Measurements from ENCODE around the gene SPDEF. TPM values are rescaled to one million over a fixed set of nuclear protein-coding genes. Genes with fewer than 3 reads are reported as not detected.

The SPDEF gene
- total and polyA plus RNA-seq, 2 of the 13 experiments (the other 11 are each of a cell fraction or from before 2014, with no cell fraction given): not detected

DNA sequence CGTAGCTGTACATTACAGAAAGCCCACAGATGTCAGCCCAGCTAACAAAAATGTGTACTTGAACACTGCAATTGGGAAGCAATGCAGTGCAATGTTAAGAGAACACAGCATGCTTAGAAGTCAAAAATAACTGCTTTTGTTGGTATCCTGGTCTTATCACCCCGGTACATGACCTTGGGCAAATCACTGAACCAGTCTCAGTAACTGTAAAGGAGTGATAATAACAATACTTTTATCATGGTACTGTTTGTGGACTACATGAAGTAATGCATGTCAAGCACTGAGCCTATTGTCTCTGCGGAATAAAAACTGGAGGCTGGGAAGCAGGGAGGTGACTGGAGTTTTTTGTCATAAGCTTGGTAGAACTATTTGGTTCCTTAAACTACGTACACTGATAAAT, 44.7 kb upstream of the SPDEF start:
- H3K9me3 ChIP-seq (ENCODE audit: low read length): no peaks in the 10 kb centered on the region
- ChIA-PET POLR2A (no interaction called here), CTCF (ENCODE audit: low intra/inter-chr PET ratio, low total read pairs) (no interaction called here)
- no peak overlapping the region for H3K4me2 ChIP-seq (ENCODE audit: low read depth, low read length)
- DNase-seq (ENCODE audit: low spot score) (no peak), ATAC-seq (no peak), FAIRE-seq (no peak)
- no peak overlapping the region for H3K4me3 ChIP-seq (replicated peaks in 1 of 3; ENCODE audit: insufficient read depth in 1 of 3, low read depth in 2 of 3, low read length in 3 of 3)
- H3K27ac ChIP-seq (ENCODE audit: extremely low read length, insufficient read depth, low read length): no peak overlapping the region
- peaks cover 11 to 25% of the 10 kb centered on the region in 2 experiments for H3K36me3 ChIP-seq (replicated peaks in 1 of 2; ENCODE audit: control insufficient read depth in 1 of 2, insufficient read depth in 2 of 2, low read length in 2 of 2)
- in situ Hi-C loops (cut with HindIII; ENCODE audit: extremely low pct_ligation_motif_present, low pct_unique_long_range_greater_than_20kb): loop anchor here (5.0 to 25.0 kb wide), 3 partner anchors 73 to 363 kb away; partner anchors contain the start of genes HMGA1, PACSIN1 and SMIM29
- H2AFZ ChIP-seq (ENCODE audit: low read length): no peak overlapping the region
- no peak overlapping the region for H3K9ac ChIP-seq (ENCODE audit: insufficient read depth, low read depth, low read length)
- intact Hi-C loops (cut with micrococcal nuclease; ENCODE audit: unreplicated experiment): no loop called here
- peaks cover 45% of the 10 kb centered on the region for H4K20me1 ChIP-seq (ENCODE audit: insufficient read depth, low read length)
- no peaks in the 10 kb centered on the region for H3K27me3 ChIP-seq (ENCODE audit: control insufficient read depth in 1 of 2, insufficient read depth in 2 of 2, low read length in 2 of 2)
- 97% methylated on average over 4 of the region's 4 CpGs for WGBS (ENCODE audit: low lambda C conversion rate)
- no TSS peak for BruUV-seq (replicated peaks)
- peaks cover 23% of the 10 kb centered on the region for H3K79me2 ChIP-seq (ENCODE audit: insufficient read depth, low read length)
- TF ChIP-seq, protein P1, sequence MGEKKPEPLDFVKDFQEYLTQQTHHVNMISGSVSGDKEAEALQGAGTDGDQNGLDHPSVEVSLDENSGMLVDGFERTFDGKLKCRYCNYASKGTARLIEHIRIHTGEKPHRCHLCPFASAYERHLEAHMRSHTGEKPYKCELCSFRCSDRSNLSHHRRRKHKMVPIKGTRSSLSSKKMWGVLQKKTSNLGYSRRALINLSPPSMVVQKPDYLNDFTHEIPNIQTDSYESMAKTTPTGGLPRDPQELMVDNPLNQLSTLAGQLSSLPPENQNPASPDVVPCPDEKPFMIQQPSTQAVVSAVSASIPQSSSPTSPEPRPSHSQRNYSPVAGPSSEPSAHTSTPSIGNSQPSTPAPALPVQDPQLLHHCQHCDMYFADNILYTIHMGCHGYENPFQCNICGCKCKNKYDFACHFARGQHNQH (CRISPR knock-in tag; IDR thresholded peaks at IDR 0.05): no peak
- TF ChIP-seq DNMT3B (CRISPR knock-in tag; conservative IDR thresholded peaks at IDR 0.05): no peak
- TF ChIP-seq, protein P2, sequence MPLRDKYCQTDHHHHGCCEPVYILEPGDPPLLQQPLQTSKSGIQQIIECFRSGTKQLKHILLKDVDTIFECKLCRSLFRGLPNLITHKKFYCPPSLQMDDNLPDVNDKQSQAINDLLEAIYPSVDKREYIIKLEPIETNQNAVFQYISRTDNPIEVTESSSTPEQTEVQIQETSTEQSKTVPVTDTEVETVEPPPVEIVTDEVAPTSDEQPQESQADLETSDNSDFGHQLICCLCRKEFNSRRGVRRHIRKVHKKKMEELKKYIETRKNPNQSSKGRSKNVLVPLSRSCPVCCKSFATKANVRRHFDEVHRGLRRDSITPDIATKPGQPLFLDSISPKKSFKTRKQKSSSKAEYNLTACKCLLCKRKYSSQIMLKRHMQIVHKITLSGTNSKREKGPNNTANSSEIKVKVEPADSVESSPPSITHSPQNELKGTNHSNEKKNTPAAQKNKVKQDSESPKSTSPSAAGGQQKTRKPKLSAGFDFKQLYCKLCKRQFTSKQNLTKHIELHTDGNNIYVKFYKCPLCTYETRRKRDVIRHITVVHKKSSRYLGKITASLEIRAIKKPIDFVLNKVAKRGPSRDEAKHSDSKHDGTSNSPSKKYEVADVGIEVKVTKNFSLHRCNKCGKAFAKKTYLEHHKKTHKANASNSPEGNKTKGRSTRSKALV (CRISPR knock-in tag; IDR thresholded peaks at IDR 0.05): no peak
- H3K4me1 ChIP-seq (ENCODE audit: insufficient read depth, low read length): peaks cover 61% of the 10 kb centered on the region

DNA sequence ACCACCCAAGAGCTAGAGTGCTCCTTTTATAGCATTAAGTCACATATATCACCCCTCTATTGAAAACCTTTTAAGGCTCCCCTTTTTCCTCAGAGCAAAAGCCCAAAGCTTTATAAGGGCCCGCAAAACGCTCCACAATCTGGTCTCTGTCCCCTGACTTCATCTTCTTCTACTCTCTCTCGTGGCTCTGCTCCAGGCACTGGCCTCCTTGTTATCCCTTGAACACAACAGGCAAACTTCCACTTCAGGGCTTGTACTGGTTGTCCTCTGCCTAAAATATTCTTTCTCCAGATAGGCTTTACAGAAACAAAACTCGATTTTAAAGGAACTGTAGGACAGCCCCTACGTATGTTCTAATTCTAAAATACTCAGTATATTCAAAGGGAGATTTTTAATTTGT, 44.0 kb upstream of the SPDEF start:
- FAIRE-seq (no peak), DNase-seq (ENCODE audit: low spot score) (no peak), ATAC-seq (no peak)
- intact Hi-C loops (cut with micrococcal nuclease; ENCODE audit: unreplicated experiment): no loop called here
- WGBS (ENCODE audit: low lambda C conversion rate): 94% methylated on average over 5 of the region's 5 CpGs
- in situ Hi-C loops (cut with HindIII; ENCODE audit: extremely low pct_ligation_motif_present, low pct_unique_long_range_greater_than_20kb): loop anchor here (5.0 to 25.0 kb wide), 3 partner anchors 73 to 363 kb away; partner anchors contain the start of genes HMGA1, PACSIN1 and SMIM29
- H3K4me1 ChIP-seq (ENCODE audit: insufficient read depth, low read length): peaks cover 65% of the 10 kb centered on the region
- ChIA-PET POLR2A (no interaction called here), CTCF (ENCODE audit: low intra/inter-chr PET ratio, low total read pairs) (no interaction called here)
- H3K79me2 ChIP-seq (ENCODE audit: insufficient read depth, low read length): peaks cover 23% of the 10 kb centered on the region
- BruUV-seq (replicated peaks): no TSS peak
- no peaks in the 10 kb centered on the region for H3K27me3 ChIP-seq (ENCODE audit: control insufficient read depth in 1 of 2, insufficient read depth in 2 of 2, low read length in 2 of 2)
- H3K36me3 ChIP-seq (replicated peaks in 1 of 2; ENCODE audit: control insufficient read depth in 1 of 2, insufficient read depth in 2 of 2, low read length in 2 of 2): peaks cover 8 to 23% of the 10 kb centered on the region in 2 experiments
- no peak overlapping the region for H3K4me3 ChIP-seq (replicated peaks in 1 of 3; ENCODE audit: insufficient read depth in 1 of 3, low read depth in 2 of 3, low read length in 3 of 3)
- no peak overlapping the region for H3K27ac ChIP-seq (ENCODE audit: extremely low read length, insufficient read depth, low read length)
- no peaks in the 10 kb centered on the region for H3K9me3 ChIP-seq (ENCODE audit: low read length)
- H2AFZ ChIP-seq (ENCODE audit: low read length): no peak overlapping the region
- no peak overlapping the region for H3K4me2 ChIP-seq (ENCODE audit: low read depth, low read length)
- H4K20me1 ChIP-seq (ENCODE audit: insufficient read depth, low read length): peaks cover 45% of the 10 kb centered on the region
- no peak overlapping the region for H3K9ac ChIP-seq (ENCODE audit: insufficient read depth, low read depth, low read length)
- TF ChIP-seq ZSCAN21 (CRISPR knock-in tag; IDR thresholded peaks at IDR 0.05; ENCODE audit: borderline replicate concordance): no peak
- no peak for TF ChIP-seq ZNF331 (CRISPR knock-in tag; IDR thresholded peaks at IDR 0.05)
- TF ChIP-seq, protein P3, sequence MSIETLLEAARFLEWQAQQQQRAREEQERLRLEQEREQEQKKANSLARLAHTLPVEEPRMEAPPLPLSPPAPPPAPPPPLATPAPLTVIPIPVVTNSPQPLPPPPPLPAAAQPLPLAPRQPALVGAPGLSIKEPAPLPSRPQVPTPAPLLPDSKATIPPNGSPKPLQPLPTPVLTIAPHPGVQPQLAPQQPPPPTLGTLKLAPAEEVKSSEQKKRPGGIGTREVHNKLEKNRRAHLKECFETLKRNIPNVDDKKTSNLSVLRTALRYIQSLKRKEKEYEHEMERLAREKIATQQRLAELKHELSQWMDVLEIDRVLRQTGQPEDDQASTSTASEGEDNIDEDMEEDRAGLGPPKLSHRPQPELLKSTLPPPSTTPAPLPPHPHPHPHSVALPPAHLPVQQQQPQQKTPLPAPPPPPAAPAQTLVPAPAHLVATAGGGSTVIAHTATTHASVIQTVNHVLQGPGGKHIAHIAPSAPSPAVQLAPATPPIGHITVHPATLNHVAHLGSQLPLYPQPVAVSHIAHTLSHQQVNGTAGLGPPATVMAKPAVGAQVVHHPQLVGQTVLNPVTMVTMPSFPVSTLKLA (IDR thresholded peaks at IDR 0.05): no peak
- no peak for TF ChIP-seq ZNF251 (CRISPR knock-in tag; IDR thresholded peaks at IDR 0.05)
- no peak for TF ChIP-seq SSRP1 (CRISPR knock-in tag; IDR thresholded peaks at IDR 0.05)
- TF ChIP-seq, protein P4, sequence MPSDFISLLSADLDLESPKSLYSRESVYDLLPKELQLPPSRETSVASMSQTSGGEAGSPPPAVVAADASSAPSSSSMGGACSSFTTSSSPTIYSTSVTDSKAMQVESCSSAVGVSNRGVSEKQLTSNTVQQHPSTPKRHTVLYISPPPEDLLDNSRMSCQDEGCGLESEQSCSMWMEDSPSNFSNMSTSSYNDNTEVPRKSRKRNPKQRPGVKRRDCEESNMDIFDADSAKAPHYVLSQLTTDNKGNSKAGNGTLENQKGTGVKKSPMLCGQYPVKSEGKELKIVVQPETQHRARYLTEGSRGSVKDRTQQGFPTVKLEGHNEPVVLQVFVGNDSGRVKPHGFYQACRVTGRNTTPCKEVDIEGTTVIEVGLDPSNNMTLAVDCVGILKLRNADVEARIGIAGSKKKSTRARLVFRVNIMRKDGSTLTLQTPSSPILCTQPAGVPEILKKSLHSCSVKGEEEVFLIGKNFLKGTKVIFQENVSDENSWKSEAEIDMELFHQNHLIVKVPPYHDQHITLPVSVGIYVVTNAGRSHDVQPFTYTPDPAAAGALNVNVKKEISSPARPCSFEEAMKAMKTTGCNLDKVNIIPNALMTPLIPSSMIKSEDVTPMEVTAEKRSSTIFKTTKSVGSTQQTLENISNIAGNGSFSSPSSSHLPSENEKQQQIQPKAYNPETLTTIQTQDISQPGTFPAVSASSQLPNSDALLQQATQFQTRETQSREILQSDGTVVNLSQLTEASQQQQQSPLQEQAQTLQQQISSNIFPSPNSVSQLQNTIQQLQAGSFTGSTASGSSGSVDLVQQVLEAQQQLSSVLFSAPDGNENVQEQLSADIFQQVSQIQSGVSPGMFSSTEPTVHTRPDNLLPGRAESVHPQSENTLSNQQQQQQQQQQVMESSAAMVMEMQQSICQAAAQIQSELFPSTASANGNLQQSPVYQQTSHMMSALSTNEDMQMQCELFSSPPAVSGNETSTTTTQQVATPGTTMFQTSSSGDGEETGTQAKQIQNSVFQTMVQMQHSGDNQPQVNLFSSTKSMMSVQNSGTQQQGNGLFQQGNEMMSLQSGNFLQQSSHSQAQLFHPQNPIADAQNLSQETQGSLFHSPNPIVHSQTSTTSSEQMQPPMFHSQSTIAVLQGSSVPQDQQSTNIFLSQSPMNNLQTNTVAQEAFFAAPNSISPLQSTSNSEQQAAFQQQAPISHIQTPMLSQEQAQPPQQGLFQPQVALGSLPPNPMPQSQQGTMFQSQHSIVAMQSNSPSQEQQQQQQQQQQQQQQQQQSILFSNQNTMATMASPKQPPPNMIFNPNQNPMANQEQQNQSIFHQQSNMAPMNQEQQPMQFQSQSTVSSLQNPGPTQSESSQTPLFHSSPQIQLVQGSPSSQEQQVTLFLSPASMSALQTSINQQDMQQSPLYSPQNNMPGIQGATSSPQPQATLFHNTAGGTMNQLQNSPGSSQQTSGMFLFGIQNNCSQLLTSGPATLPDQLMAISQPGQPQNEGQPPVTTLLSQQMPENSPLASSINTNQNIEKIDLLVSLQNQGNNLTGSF (CRISPR knock-in tag; IDR thresholded peaks at IDR 0.05): no peak

All from HepG2 (cell line).